ENCODE data around the gene DLEU7.

DNA sequence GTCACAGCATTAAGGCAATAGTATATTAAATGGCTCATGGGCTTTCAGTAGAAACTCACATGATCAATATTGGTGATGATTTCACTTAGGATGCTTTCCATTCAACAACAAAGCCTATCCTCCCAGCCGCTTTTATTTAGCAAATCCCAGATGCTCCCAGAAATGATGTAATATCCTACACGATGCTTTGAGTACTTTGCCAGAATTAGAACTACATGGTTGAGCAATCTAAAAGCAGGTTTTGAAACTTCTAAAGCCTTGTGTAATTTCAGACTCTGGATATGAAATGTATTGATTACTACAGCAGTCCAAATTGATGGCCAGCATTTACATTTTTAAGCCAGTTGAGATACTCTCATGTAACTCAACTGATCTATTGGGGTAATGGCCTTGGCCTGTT is 13.6 kb downstream of the DLEU7 start:
- TF ChIP-seq POLR2A (IDR thresholded peaks at IDR 0.05) (no peak), CTCF (IDR thresholded peaks at IDR 0.05) (no peak)

Measured in right lobe of liver (tissue), 4 donors.